ENCODE data around the gene KDM4D. TPM values are rescaled to one million over a fixed set of nuclear protein-coding genes. Genes with fewer than 3 reads are reported as not detected.
A peak's percentile ranks its signal among the peaks of the same experiment; 100 is the strongest.
"Not testable (repeated sequence)": the region's sequence is repeated elsewhere in the genome, so short reads cannot be mapped to it uniquely, and the experiment has no call there.

KDM4D gene
- total RNA-seq, 1 experiment from 2014 or later: 0.68 TPM

- DNase-seq: no peak
- intact Hi-C loops (cut with micrococcal nuclease; ENCODE audit: unreplicated experiment): no loop called here
- no peak for TF ChIP-seq CTCF (IDR thresholded peaks at IDR 0.05; ENCODE audit: unreplicated experiment)
- CTCF ChIA-PET: no interaction called here
- Mint-ChIP-seq H3K4me1 (ENCODE audit: low read depth, unreplicated experiment) (peaks cover 10% of the 10 kb centered on the region), H3K9me3 (ENCODE audit: low read depth, unreplicated experiment) (peaks cover 5% of the 10 kb centered on the region), H3K27me3 (ENCODE audit: unreplicated experiment) (no peaks in the 10 kb centered on the region), H3K36me3 (ENCODE audit: insufficient read depth, unreplicated experiment) (no peaks in the 10 kb centered on the region), H3K27ac (ENCODE audit: unreplicated experiment) (no peak overlapping the region), H3K4me3 (ENCODE audit: low read depth, unreplicated experiment) (no peak overlapping the region)
- no TSS peak for BruUV-seq (replicated peaks)
These were observed 47.3 kb upstream of the KDM4D start for GRCh38 chr11:94926271-94926625.

DNA sequence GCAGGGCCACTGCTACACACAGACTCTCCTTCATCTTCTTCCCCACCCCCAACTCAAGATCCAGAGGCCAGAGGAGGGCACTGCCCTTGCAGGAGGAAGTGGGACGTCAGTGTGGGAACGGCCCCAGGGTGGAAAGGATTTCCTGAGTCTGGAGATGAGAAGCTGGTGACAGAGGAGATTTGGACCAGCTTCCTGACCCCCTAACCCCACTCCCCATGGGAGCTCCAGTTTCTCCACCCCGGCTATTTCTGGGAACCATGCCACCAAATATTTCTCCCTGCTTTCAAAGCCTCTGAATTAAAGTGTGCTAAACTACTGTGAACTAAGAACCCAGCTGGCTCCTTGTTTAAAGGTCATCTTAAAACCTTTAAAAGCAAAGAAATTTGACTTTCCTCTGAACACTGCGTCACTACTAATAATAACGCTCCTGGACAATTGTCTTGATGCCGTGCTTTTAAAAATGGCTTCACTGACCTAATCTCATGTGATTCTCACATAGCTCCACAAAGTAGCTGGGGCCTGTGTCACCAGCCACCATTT is 46.7 kb upstream of the KDM4D start:
- TF ChIP-seq CTCF (IDR thresholded peaks at IDR 0.05; ENCODE audit: unreplicated experiment): no peak
- Mint-ChIP-seq H3K4me3 (ENCODE audit: low read depth, unreplicated experiment) (no peak overlapping the region), H3K9me3 (ENCODE audit: low read depth, unreplicated experiment) (peaks cover 5% of the 10 kb centered on the region), H3K27me3 (ENCODE audit: unreplicated experiment) (no peaks in the 10 kb centered on the region), H3K4me1 (ENCODE audit: low read depth, unreplicated experiment) (peaks cover 10% of the 10 kb centered on the region), H3K27ac (ENCODE audit: unreplicated experiment) (no peak overlapping the region), H3K36me3 (ENCODE audit: insufficient read depth, unreplicated experiment) (no peaks in the 10 kb centered on the region)
- intact Hi-C loops (cut with micrococcal nuclease; ENCODE audit: unreplicated experiment): no loop called here
- BruUV-seq (replicated peaks): no TSS peak
- peak; percentile 3 for DNase-seq
- CTCF ChIA-PET: no interaction called here

GRCh38 chr11:94928117-94928990 is 45.2 kb upstream of the KDM4D start:
- CTCF ChIA-PET: no interaction called here
- no TSS peak for BruUV-seq (replicated peaks)
- Mint-ChIP-seq H3K9me3 (ENCODE audit: low read depth, unreplicated experiment) (peaks cover 5% of the 10 kb centered on the region), H3K27ac (ENCODE audit: unreplicated experiment) (no peak overlapping the region), H3K27me3 (ENCODE audit: unreplicated experiment) (no peaks in the 10 kb centered on the region), H3K4me1 (ENCODE audit: low read depth, unreplicated experiment) (peaks cover 10% of the 10 kb centered on the region), H3K36me3 (ENCODE audit: insufficient read depth, unreplicated experiment) (no peaks in the 10 kb centered on the region), H3K4me3 (ENCODE audit: low read depth, unreplicated experiment) (no peak overlapping the region)
- no peak for TF ChIP-seq CTCF (IDR thresholded peaks at IDR 0.05; ENCODE audit: unreplicated experiment)
- intact Hi-C loops (cut with micrococcal nuclease; ENCODE audit: unreplicated experiment): no loop called here
- DNase-seq: no peak

GRCh38 chr11:94932072-94932471 is 41.4 kb upstream of the KDM4D start:
- intact Hi-C loops (cut with micrococcal nuclease; ENCODE audit: unreplicated experiment); DNase-seq; H3K9me3 Mint-ChIP-seq (ENCODE audit: low read depth, unreplicated experiment); H3K4me3 Mint-ChIP-seq (ENCODE audit: low read depth, unreplicated experiment); H3K27ac Mint-ChIP-seq (ENCODE audit: unreplicated experiment); CTCF ChIA-PET; BruUV-seq (replicated peaks); H3K27me3 Mint-ChIP-seq (ENCODE audit: unreplicated experiment); H3K4me1 Mint-ChIP-seq (ENCODE audit: low read depth, unreplicated experiment); H3K36me3 Mint-ChIP-seq (ENCODE audit: insufficient read depth, unreplicated experiment): not testable (repeated sequence)

GRCh38 chr11:94932503-94932902 is 41.0 kb upstream of the KDM4D start:
- CTCF ChIA-PET: no interaction called here
- Mint-ChIP-seq H3K27me3 (ENCODE audit: unreplicated experiment) (no peaks in the 10 kb centered on the region), H3K36me3 (ENCODE audit: insufficient read depth, unreplicated experiment) (no peaks in the 10 kb centered on the region), H3K4me3 (ENCODE audit: low read depth, unreplicated experiment) (no peak overlapping the region), H3K27ac (ENCODE audit: unreplicated experiment) (no peak overlapping the region), H3K4me1 (ENCODE audit: low read depth, unreplicated experiment) (no peaks in the 10 kb centered on the region), H3K9me3 (ENCODE audit: low read depth, unreplicated experiment) (no peaks in the 10 kb centered on the region)
- DNase-seq: no peak
- TF ChIP-seq CTCF (IDR thresholded peaks at IDR 0.05; ENCODE audit: unreplicated experiment): no peak
- intact Hi-C loops (cut with micrococcal nuclease; ENCODE audit: unreplicated experiment): no loop called here
- BruUV-seq (replicated peaks): no TSS peak

Data from Calu3 (cell line).